GM23338 (cell line): ENCODE results near the gene UNC5B.

Source experiments
- CREB1 ChIP-seq: fragments of 250-450 bp; sonication (Bioruptor Pico); IDR thresholded peaks from 2 replicates; pipeline ENCODE4 v1.5.0; 2020; ENCODE audit warnings: low read depth, mild to moderate bottlenecking, moderate library complexity
- CTCF ChIP-seq, 2 experiments: fragments of 200-600 bp in 1 of 2; sonication (generic) in 1 of 2; conservative IDR thresholded peaks; 2 replicates each; pipeline versions ENCODE4 v1.5.1 to v1.6.1; 2016 to 2017; ENCODE audit warnings: antibody characterized with exemption in 2 of 2, low read depth in 2 of 2, mild to moderate bottlenecking in 2 of 2, moderate library complexity in 1 of 2
- EZH2 ChIP-seq: fragments of 200-600 bp; sonication (generic); IDR thresholded peaks from one replicate; pipeline ENCODE4 v1.8.0; 2017; ENCODE audit warnings: antibody characterized with exemption, mild to moderate bottlenecking, low read depth; ENCODE audit not compliant: unreplicated experiment
- EZH2phosphoT487 ChIP-seq: fragments of 200-600 bp; sonication (generic); IDR thresholded peaks from one replicate; pipeline ENCODE4 v1.8.1; 2018; ENCODE audit warnings: antibody characterized with exemption; ENCODE audit not compliant: unreplicated experiment
- JUNB ChIP-seq: IDR thresholded peaks from one replicate; pipeline ENCODE4 v1.6.1; 2016; ENCODE audit warnings: antibody characterized with exemption; ENCODE audit not compliant: unreplicated experiment
- NANOG ChIP-seq: IDR thresholded peaks from 2 replicates; pipeline ENCODE4 v1.6.1; 2016; ENCODE audit warnings: antibody characterized with exemption, borderline replicate concordance
- POLR2AphosphoS5 ChIP-seq: IDR thresholded peaks from 2 replicates; pipeline ENCODE4 v1.6.1; 2016; ENCODE audit warnings: antibody characterized with exemption, low read depth
- REST ChIP-seq: IDR thresholded peaks from one replicate; pipeline ENCODE4 v1.6.1; 2018; ENCODE audit warnings: antibody characterized with exemption; ENCODE audit not compliant: unreplicated experiment
- STAT1 ChIP-seq: IDR thresholded peaks from one replicate; pipeline ENCODE4 v1.6.1; 2016; ENCODE audit warnings: antibody characterized with exemption; ENCODE audit not compliant: unreplicated experiment
- ZNF331 ChIP-seq: fragments of 250-450 bp; sonication (Bioruptor Pico); IDR thresholded peaks from 2 replicates; pipeline ENCODE4 v1.5.0; 2020; ENCODE audit warnings: low read depth, mild to moderate bottlenecking, moderate library complexity

- no peak for TF ChIP-seq STAT1
- TF ChIP-seq CTCF (conservative IDR thresholded peaks at IDR 0.05; ENCODE audit: low read depth in 2 of 2): no peak
- no peak for TF ChIP-seq EZH2
- TF ChIP-seq EZH2phosphoT487: no peak
- no peak for TF ChIP-seq CREB1 (CRISPR knock-in tag)
- TF ChIP-seq POLR2AphosphoS5: no peak
- TF ChIP-seq REST: no peak
- no peak for TF ChIP-seq ZNF331 (CRISPR knock-in tag)
- no peak for TF ChIP-seq NANOG
- no peak for TF ChIP-seq JUNB
Observed at GRCh38 chr10:71314694-71315225, 102.4 kb downstream of the UNC5B start.
